ENCODE results near the gene PRUNE1.
A peak's percentile ranks its signal among the peaks of the same experiment; 100 is the strongest.

PRUNE1 gene

GRCh38 chr1:151047591-151047924, 39.3 kb downstream of the PRUNE1 start, which contains the start of gene C1orf56:
Gene C1orf56 (plus strand): TSS chr1:151047751. CDS start chr1:151047848, 97 bp downstream.
- no peaks in the 10 kb centered on the region for H3K27me3 ChIP-seq (replicated peaks)
- in situ Hi-C loops (cut with HindIII; ENCODE audit: low pct_ligation_motif_present, low sequenced_read_pairs), result no loop called here
- H3K36me3 ChIP-seq (replicated peaks), result peaks cover 19% of the 10 kb centered on the region
- TF ChIP-seq, protein P1, sequence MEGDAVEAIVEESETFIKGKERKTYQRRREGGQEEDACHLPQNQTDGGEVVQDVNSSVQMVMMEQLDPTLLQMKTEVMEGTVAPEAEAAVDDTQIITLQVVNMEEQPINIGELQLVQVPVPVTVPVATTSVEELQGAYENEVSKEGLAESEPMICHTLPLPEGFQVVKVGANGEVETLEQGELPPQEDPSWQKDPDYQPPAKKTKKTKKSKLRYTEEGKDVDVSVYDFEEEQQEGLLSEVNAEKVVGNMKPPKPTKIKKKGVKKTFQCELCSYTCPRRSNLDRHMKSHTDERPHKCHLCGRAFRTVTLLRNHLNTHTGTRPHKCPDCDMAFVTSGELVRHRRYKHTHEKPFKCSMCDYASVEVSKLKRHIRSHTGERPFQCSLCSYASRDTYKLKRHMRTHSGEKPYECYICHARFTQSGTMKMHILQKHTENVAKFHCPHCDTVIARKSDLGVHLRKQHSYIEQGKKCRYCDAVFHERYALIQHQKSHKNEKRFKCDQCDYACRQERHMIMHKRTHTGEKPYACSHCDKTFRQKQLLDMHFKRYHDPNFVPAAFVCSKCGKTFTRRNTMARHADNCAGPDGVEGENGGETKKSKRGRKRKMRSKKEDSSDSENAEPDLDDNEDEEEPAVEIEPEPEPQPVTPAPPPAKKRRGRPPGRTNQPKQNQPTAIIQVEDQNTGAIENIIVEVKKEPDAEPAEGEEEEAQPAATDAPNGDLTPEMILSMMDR (IDR thresholded peaks at IDR 0.05; ENCODE audit: low read depth, low read length, missing control alignments), result no peak
- no peak for DNase-seq
- peak within 1 kb of the TSS; percentile 46 for H3K27ac ChIP-seq
- H3K4me3 ChIP-seq (ENCODE audit: low read depth, low read length), result peak within 1 kb of the TSS; percentile 72

DNA sequence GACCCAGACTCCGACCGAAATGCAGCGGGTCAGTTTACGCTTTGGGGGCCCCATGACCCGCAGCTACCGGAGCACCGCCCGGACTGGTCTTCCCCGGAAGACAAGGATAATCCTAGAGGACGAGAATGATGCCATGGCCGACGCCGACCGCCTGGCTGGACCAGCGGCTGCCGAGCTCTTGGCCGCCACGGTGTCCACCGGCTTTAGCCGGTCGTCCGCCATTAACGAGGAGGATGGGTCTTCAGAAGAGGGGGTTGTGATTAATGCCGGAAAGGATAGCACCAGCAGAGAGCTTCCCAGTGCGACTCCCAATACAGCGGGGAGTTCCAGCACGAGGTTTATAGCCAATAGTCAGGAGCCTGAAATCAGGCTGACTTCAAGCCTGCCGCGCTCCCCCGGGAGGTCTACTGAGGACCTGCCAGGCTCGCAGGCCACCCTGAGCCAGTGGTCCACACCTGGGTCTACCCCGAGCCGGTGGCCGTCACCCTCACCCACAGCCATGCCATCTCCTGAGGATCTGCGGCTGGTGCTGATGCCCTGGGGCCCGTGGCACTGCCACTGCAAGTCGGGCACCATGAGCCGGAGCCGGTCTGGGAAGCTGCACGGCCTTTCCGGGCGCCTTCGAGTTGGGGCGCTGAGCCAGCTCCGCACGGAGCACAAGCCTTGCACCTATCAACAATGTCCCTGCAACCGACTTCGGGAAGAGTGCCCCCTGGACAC, 39.8 kb downstream of the PRUNE1 start:
- peak; percentile 70 for DNase-seq
- in situ Hi-C loops (cut with HindIII; ENCODE audit: low pct_ligation_motif_present, low sequenced_read_pairs), result no loop called here
- H3K4me3 ChIP-seq (ENCODE audit: low read depth, low read length), result peak overlapping the region; percentile 72
- TF ChIP-seq, protein P1 (IDR thresholded peaks at IDR 0.05; ENCODE audit: low read depth, low read length, missing control alignments), result peak; percentile 75
- H3K27ac ChIP-seq, result peak overlapping the region; percentile 46
- H3K36me3 ChIP-seq (replicated peaks), result peaks cover 24% of the 10 kb centered on the region
- H3K27me3 ChIP-seq (replicated peaks), result no peaks in the 10 kb centered on the region

- H3K27ac ChIP-seq, result no peak overlapping the region
- H3K4me3 ChIP-seq (ENCODE audit: low read depth, low read length), result peak overlapping the region; percentile 72
- no peaks in the 10 kb centered on the region for H3K27me3 ChIP-seq (replicated peaks)
- no peak for DNase-seq
- in situ Hi-C loops (cut with HindIII; ENCODE audit: low pct_ligation_motif_present, low sequenced_read_pairs), result no loop called here
- peaks cover 30% of the 10 kb centered on the region for H3K36me3 ChIP-seq (replicated peaks)
- TF ChIP-seq, protein P1 (IDR thresholded peaks at IDR 0.05; ENCODE audit: low read depth, low read length, missing control alignments), result no peak
Measured at GRCh38 chr1:151048645-151049032, 40.4 kb downstream of the PRUNE1 start.

DNA sequence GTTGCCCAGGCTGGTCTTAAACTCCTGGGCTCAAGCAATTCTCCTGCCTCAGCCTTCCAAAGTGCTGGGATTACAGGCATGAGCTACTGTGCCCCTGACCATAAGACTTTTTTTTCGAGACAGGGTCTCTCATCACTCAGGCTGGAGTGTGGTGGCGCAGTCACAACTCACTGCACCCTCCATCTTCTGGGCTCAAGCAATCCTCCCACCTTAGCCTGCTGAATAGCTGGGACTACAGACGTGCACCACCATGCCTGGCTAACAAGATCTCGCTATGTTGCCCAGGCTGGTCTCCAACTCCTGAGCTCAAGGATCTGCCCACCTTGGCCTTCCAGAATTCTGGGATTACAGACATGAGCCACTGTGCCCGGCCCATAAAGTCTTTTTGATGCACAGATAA, 41.2 kb downstream of the PRUNE1 start:
- peaks cover 38% of the 10 kb centered on the region for H3K36me3 ChIP-seq (replicated peaks)

DNA sequence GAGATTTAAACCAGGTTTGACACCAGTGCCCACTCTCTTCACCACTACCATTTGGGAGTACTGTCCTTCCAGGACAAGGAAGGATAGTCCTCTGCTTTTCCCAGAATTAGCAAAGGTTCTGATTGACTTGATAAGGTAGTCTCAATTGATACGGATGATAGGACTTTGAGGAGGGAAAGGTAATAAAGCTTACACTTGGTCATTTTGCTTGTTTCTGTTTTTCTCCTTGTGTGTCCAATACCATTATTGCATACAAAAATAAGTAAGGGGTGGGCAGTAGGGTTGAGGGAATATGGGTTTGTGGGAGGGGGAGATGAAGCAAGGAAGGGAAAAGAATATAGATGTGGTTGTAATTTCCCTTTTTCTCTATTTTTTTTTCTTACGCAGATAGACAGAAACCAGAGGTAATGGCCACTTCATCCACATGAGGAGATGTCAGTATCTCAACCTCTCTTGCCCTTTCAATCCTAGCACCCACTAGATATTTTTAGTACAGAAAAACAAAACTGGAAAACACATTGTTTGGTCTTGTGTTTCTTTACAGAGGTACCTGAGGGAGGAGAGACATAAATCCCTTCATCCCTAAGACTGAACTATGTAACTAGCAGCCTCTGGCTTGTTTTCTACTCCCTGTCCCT, 41.9 kb downstream of the PRUNE1 start:
- Histone ChIP-seq H3K4me3 (ENCODE audit: low read depth, low read length) (no peak overlapping the region), H3K27ac (no peak overlapping the region), H3K27me3 (replicated peaks) (no peaks in the 10 kb centered on the region), H3K36me3 (replicated peaks) (peaks cover 45% of the 10 kb centered on the region)
- in situ Hi-C loops (cut with HindIII; ENCODE audit: low pct_ligation_motif_present, low sequenced_read_pairs), result no loop called here
- DNase-seq, result no peak
- TF ChIP-seq, protein P1 (IDR thresholded peaks at IDR 0.05; ENCODE audit: low read depth, low read length, missing control alignments), result no peak

More for the DNA sequence above, 41.2 kb downstream of the PRUNE1 start:
- in situ Hi-C loops (cut with HindIII; ENCODE audit: low pct_ligation_motif_present, low sequenced_read_pairs), result no loop called here
- TF ChIP-seq, protein P1 (IDR thresholded peaks at IDR 0.05; ENCODE audit: low read depth, low read length, missing control alignments), result no peak
- H3K4me3 ChIP-seq (ENCODE audit: low read depth, low read length), result no peak overlapping the region
- no peak for DNase-seq
- H3K27me3 ChIP-seq (replicated peaks), result no peaks in the 10 kb centered on the region
- H3K27ac ChIP-seq, result no peak overlapping the region
